ENCODE results near the gene RGS3.

DNA sequence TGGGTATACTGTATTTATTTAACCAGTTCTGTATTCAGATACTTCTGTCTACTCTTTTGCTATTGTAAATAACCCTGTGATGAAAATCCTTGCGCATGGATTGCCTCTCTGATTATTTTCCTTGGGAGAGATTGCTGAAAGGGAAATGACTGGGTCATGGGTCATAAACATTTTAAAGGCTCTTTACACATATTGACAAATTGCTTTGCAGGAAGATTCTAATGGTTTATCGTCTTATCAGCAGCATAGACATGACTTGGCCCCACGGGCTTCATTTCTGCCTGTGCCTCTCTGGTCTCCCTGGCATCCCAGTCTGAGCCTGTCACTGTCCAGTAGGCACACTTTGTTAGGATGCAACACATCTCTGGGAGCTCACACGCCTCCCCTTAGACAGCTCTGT, 52.3 kb downstream of the RGS3 start:
- TF ChIP-seq, protein P1, sequence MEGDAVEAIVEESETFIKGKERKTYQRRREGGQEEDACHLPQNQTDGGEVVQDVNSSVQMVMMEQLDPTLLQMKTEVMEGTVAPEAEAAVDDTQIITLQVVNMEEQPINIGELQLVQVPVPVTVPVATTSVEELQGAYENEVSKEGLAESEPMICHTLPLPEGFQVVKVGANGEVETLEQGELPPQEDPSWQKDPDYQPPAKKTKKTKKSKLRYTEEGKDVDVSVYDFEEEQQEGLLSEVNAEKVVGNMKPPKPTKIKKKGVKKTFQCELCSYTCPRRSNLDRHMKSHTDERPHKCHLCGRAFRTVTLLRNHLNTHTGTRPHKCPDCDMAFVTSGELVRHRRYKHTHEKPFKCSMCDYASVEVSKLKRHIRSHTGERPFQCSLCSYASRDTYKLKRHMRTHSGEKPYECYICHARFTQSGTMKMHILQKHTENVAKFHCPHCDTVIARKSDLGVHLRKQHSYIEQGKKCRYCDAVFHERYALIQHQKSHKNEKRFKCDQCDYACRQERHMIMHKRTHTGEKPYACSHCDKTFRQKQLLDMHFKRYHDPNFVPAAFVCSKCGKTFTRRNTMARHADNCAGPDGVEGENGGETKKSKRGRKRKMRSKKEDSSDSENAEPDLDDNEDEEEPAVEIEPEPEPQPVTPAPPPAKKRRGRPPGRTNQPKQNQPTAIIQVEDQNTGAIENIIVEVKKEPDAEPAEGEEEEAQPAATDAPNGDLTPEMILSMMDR (IDR thresholded peaks at IDR 0.05 in 4 of 5, conservative IDR thresholded peaks at IDR 0.05 in 1 of 5), result no peak
- TF ChIP-seq POLR2A (IDR thresholded peaks at IDR 0.05), result no peak

Measured in gastrocnemius medialis (tissue), 4 donors.